Hematopoietic multipotent progenitor cell treated with erythropoietin and hydrocortisone succinate and interleukin-3 and kit ligand, for 15 days (in vitro differentiated cells): ENCODE measurements around the gene RBM4.
"Not testable (repeated sequence)": the region's sequence is repeated elsewhere in the genome, so short reads cannot be mapped to it uniquely, and the experiment has no call there.

Source experiments
- DNase-seq: peaks from one replicate; pipeline ENCODE4 v3.0.0-alpha.2; 2015; ENCODE audit warnings: low spot score

The RBM4 gene, protein sequence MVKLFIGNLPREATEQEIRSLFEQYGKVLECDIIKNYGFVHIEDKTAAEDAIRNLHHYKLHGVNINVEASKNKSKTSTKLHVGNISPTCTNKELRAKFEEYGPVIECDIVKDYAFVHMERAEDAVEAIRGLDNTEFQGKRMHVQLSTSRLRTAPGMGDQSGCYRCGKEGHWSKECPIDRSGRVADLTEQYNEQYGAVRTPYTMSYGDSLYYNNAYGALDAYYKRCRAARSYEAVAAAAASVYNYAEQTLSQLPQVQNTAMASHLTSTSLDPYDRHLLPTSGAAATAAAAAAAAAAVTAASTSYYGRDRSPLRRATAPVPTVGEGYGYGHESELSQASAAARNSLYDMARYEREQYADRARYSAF

DNA sequence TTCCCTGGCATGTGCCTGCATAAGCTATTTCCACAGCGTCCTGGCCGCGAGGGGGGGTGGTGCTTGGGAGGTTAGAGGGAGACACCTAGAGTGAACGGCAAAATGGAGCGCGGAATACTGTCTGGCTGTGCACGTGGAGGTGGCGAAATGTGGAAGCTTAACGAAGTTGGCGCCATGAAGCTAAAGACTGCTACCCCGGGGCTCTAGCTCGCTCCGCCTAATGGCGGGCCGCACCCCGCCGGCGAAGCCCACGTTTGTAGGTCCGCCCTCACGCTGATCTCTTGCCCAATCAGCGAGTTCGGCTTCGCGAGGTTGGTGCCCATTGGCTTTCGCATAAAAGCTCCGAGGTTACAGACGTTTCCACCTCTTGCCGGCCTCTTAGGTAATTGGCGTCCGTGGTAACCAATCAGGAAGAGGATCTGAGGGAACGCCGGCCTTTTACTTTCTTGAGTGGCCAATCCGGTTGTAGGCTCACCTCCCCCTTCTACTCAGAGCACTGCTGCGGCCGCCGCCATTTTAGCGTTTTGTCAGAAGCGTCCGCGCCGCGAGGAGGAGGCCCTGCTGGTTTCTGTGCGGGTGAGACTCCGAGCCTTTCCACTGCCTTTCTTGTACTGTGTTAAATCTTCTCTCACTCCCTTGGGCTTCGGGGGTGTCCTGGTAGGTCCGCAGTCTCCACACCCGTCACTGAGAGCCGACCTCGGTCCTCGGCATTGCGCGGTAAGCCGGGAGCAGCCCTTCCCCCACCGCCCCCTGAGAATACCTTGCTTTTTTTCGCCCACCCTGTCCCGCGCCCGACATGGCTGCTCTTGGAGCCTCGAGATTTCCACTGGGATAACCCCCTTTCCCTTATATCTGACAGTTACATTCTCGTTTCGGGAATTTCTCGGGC is at the start of gene RBM4:
Gene RBM4 (plus strand): TSS at position 527 of the 889 bp plus-strand sequence. CDS start 1,009 bp downstream, outside the sequence.
- DNase-seq = peak; percentile 100

DNA sequence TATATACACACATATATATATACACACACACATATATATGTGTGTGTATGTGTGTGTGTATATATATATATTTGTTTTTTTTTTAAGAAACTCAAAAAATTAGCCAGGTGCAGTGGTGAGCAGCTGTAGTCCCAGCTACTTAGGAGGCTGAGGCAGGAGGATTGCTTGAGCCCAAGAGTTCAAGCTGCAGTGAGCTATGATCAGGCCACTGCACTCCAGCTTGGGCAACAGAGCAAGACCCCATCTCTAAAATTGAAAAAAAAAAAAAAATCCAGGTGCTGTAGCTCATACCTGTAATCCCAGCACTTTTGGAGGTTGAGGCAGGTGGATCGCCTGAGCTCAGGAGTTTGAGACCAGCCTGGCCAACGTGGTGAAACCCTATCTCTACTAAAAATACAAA is 49.2 kb upstream of the RBM4 start:
- DNase-seq = not testable (repeated sequence)

DNA sequence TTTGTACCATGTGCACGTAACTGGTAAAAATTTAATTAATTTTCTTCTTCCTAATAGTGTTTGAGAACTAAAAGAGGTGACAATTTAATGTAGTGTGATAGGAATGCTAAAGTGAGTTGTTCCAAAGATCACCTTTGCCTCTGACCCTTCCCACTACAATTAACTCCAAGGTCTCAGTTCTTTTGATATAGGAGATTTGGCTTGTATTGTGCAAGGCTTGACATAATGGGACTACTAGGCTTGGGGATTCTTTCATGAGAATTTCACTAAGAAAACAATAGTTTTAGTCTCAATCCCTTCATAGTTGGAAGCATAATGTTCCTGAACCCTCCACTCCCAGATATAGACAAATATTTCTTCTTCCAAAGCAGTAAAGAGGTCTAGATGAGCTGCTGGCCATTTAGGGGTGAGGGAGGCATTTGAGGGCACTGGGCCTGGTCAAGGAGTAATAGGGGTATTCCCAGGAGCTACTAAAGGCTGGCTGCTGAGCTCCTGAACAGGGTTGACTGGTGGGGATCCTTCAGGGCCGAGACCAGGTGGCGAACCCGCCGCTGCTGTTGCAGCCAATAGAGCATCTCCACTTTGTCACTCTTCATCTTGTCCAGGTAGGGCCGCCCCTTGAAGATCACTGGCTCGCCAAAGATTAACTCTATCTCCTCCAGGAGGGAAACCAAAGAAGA is 48.4 kb upstream of the RBM4 start:
- DNase-seq = no peak

DNA sequence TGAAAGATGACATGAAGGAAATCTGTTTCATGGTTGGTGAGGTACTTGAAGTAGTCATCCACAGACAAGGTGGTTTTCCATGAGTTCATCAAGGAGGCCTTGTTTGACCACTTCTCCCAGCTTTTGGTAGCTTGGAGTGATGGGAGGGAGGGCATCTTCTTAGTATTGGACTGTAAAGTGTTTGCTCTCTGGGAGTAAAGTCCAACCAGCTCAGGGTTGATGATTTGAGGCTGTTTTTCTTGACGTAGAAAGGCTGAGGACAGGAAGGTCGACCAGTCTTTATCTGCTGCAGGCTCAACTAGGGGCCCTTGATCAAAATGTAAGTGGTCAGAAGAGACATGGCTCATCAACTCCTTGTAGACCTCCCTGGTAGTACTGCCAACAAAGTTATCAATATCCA is 47.3 kb upstream of the RBM4 start:
- DNase-seq = no peak

DNA sequence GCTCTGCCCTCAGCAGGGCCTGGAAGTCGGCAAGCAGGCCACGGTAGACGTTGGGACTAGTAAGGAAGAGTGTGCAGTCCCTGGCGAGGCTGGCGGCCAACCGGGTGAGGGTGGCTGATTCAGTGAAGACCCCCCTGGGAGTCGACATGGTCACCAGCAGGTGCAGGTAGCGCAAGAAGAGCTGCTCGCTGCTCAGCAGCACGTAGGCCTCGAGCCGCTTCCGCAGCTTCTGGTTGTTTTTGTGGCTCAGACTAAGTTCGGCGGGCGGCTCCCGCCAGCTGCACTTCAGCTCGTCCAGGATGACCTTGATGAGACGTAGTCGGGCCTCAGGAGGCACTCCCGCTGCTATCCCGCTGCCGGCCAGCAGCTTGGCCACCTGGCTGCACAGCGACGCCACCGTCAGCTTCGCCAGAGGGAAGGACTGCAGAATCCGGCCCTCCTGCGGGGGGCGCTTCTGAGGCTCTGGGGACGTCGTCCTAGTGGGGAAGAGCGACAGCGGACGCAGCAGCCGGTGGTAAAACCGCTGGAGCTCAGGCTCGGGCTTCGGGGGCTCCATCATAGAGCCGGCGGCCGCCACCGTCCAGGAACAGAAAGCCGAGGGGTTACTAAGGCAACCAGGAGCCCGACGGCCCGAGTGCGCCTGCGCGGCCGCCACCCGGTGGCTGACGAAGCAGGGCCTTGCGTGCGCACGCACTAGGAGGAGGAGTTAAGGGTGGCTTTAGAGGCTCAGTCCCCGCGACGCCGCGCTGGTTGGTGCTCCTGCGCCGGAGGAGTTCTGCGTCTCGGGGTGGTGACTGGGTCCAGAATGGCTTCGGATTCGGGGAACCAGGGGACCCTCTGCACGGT is 45.8 kb upstream of the RBM4 start, which contains the start of the genes CCDC87 and CCS:
Gene CCDC87 (minus strand): TSS at position 607 of the 846 bp plus-strand sequence. CDS start 48 bp downstream, at position 559.
Gene CCS (plus strand): TSS at position 729 of the 846 bp plus-strand sequence. CDS start 77 bp downstream, at position 806.
- peak; percentile 98 for DNase-seq

DNA sequence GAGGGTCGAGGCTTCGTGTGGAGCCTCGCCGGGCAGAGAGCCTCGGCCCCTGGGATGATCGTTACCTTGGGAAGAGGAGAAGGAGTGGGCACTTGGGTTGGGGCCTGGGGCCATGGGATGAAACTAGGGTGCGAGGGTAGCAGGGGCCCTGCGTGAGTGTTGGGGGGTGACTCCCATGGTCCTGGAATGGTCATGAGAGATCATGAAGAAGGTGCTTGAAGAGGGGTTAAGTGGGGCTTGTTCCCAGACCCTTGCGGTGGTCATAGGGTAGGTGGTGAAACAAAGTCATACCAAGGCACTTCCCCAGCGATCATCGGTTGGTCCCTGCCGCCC is 45.2 kb upstream of the RBM4 start:
- DNase-seq = no peak

DNA sequence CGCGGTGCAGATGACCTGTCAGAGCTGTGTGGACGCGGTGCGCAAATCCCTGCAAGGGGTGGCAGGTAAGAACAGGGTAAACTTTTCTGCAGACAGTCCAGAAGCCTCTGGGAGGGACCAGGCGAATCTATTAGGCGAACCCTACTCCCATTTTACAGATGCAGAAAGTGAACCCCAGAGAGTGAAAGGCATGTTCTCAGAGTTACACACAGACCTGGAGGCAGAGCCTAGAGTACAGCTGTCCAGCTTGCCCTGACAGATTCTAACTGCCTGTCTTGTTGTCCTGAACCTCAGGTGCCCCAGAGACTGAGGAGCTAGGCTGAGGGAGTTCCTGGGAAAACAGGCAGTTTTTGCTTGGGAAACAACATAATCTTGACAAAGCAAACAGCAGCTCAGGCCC is 44.9 kb upstream of the RBM4 start:
- no peak for DNase-seq

DNA sequence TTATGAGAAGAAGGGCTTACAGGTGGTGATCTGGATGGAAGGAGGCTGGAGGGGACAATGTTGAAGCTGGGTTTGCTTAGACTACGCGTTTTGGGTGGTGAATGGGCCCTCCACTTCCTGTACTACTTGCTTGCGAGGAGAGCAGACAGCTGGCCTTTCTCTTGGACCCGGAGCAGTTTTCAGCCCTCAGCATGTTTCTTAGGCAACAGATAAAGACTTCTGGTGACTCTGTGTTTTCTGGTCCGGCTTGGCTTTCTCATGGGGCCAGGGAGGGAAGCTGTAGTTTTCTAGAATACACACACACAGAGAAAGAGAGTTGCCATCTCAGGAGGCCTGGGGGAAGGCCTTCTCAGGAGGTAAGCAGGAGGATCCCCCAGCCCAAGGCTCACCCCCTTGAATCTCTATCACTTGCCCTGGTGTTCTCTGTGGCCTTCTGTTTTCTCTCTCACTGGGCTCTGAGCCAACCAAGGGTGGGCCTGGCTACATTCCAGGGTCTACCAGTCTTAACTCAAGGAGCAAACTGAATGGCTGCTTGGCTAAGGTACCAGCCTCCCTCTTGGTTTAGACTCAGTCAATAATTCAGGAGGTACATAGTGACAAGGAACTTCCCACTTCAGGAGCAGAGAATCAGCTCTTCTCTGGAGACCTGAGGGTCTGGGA is 43.1 kb upstream of the RBM4 start:
- DNase-seq = peak; percentile 86

DNA sequence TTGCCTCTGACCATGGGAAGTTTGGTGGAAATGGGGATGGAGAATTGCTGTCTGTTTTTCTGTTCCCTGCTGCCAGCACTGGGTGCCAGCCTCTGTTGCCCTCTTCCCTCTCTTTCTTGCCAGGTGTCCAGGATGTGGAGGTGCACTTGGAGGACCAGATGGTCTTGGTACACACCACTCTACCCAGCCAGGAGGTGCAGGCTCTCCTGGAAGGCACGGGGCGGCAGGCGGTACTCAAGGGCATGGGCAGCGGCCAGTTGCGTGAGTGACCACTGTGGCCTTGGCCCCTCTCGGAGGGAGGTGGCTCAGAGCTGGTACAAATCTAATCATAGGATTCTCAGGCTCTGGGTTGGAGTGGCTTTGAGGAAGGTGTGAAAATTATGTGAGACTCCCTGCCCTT is 39.5 kb upstream of the RBM4 start:
- DNase-seq = no peak

DNA sequence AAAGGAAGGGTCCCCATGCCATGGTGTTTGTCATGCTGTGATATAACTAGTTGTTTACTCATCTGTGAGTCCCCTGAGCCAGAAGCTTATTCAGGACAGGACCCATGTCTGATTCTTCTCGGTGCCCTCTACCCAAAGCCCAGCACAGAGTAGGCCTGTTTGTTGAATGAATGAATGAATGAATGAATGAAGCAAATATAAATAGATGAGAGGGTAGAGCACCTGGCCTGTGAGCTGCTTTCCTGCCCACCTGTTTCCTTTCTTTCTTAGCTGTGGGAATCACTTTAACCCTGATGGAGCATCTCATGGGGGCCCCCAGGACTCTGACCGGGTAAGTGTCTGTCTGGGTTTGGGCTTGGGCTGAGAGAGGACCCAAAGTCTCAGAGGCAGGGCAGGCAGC is 38.3 kb upstream of the RBM4 start:
- DNase-seq = no peak

DNA sequence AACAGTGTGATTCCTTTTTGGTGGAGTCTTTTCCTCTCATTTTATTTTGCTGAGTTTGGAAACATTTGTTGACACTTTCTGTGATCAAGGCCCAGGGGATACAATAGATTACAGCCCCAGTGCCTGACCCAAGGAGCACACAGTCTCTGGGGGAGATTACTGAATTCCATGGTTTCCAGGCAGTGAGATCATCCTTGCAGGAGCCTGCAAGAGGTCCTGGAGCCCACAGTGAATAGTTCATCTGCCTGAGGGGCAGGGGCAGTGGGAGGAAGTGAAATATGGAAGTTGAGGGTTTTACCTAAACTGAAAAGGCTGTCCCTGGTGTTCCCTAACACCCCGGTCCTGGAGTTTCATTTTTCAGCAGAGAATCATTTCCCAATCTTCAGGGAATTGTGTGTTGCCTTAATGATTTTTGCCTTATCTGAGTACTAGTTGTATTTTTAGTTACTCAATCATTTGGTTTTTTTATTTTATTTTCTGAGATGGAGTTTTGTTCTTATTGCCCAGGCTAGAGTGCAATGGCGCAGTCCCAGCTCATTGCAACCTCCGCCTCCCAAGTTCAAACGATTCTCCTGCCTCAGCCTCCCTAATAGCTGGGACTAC is 37.8 kb upstream of the RBM4 start:
- DNase-seq = no peak

DNA sequence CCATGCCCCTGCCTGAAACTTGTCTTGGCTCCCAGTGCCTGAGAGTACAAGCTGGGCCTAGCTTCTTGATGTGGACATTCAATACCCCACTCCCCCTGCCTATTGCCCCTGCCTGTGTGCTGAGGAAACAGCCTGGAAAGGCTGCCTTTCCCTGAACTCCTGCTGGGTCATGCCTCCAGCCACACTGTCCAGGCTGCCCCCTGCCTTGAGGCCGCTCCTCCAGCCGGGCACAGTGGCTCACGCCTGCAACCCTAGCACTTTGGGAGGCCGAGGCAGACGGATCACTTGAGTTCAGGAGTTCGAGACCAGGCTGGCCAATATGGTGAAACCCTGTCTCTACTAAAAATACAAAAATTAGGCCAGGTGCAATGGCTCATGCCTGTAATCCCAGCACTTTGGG is 35.4 kb upstream of the RBM4 start:
- DNase-seq = no peak

DNA sequence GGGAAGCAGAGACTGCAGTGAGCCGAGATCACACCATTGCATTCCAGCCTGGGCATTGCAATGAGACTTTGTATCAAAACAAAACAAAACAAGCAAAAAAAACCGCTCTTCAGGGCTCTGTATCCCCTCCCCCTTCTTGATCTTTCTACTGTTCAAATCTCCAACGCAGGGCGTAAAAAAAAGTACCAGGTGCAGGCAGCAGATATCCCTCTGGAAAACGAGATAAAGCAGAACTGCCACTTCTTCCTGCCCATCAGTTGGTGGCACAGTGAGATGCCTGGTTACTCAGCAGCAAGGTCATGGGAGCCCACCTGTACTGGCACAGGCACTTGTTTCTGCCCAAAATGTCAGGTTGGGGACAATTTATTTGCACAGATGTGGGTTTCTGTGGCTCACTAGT is 34.3 kb upstream of the RBM4 start:
- DNase-seq = peak; percentile 93

DNA sequence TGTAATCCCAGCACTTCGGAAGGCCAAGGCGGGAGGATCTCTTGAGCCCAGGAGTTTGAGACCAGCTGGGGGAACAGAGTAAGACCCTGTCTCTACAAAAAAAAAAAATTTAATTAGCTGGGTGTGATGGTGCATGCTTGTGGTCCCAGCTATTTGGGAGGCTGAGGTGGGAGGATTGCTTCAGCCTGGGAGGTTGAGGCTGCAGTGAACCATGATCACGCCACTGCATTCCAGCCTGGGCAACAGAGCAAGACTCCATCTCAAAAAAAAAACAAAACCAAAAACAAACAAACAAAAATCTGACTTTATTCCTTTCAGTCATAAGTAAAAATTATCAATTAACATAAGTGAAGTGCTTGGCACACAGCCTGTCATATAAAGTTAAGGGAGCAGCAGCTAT is 31.9 kb upstream of the RBM4 start:
- DNase-seq = not testable (repeated sequence)

DNA sequence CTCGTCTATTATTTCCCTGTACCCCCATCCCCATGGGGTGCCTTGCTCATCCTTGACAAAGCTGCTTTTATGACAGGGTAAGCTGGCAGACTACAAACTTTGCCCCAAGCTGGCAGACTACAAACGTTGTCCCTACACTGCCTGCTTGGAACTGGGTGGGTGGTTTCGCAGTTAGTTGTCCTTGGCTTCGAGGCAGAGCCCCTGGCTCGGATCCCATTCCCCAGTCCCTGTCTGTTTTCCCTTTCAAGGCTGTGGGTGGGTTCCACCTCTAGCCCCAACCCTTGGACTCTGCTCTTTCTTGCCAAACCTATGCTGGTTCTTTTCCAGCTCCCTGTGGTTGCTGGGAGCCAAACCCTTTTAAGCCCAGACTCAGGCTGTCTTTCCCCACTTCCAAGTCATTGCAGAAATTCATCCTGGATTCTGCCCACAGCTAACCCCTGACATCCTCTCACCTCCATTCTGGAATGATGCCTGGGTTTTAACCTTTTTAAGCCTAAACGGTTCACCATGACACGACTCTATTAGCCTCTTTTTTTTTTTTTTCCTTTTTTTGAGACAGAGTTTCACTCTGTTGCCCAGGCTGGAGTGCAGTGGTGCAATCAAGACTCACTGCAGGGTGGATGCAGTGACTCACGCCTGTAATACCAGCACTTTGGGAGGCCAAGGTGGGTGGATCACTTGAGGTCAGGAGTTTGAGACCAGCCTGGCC is 31.2 kb upstream of the RBM4 start:
- no peak for DNase-seq

DNA sequence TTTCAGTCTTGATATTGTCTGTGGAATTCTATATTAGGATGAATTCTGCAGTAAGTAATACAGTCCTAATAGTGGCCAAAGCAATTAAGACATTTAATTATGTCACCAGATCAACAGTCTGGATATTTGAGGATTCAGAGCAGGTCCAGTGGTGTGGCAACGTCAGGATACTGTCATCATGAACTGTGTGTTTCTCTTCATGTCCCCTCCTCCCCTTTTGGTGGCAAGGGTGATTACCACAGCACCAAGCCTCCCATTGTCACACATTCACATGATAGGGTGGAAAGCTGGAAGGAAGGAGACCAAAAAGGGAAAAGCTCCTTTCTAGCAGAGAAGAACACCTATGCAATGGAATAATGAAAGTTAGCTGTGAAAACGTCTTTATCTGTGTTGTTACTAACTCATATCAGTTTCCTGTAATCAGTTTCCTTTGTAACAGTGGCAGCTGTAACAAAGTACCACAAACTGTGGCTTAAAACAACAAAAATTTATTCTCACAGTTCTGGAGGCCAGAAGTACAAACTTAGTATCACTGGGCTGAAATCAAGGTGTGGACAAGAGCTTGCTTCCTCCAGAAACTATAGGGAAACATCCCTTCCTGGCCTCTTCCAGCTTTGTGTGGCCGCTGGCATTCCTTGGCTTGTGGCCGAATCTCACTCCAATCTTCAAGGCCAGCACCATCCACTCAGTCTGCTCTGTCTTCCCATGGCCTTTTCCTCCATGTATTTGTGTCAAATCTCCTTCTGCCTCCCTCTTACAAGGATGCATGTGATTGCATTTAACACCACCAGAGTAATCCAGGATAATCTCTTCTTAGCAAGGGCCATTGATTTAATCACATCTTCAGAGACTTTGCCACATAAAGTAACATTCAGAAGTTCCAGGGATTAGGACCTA is 28.5 kb upstream of the RBM4 start:
- DNase-seq = no peak

DNA sequence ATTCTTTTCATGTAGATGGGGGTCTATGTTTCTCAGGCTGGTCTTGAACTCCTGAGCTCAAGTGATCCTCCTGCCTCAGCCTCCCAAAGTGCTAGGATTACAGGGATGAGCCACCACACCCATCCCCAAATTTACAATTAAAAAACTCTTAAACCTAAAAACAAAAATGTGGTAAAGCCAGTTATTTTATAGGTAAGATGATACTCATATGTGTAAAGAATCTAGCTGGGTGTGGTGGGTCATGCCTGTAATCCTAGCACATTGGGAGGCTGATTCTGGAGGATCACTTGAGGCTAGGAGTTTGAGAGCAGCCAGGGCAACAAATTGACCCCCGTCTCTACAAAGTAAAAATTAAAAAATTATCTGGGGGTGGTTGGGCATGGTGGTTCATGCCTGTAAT is 26.0 kb upstream of the RBM4 start:
- DNase-seq = no peak

DNA sequence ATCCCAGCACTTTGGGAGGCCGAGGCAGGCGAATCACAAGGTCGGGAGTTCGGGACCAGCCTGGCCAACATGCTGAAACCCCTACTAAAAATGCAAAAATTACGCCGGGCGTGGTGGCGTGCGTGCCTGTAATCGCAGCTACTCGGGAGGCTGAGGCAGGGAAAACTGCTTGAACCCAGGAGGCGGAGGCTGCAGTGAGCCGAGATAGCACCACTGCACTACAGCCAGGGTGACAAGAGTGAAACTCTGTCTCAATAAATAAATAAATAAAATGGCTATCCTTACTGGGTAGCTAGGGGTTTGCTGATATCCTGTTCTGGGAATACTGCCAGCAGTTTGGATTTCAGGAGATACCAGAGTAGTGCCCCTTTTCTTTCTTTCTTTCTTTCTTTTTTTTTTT is 24.4 kb upstream of the RBM4 start:
- DNase-seq = peak; percentile 42
